ENCODE data around the gene CD8A.
A peak's percentile ranks its signal among the peaks of the same experiment; 100 is the strongest.

Gene CD8A

GRCh38 chr2:86807468-86808275 lies 17.0 kb upstream of the CD8A start:
- no peak overlapping the region for H3K4ac ChIP-seq (ENCODE audit: low read depth, low read length)

DNA sequence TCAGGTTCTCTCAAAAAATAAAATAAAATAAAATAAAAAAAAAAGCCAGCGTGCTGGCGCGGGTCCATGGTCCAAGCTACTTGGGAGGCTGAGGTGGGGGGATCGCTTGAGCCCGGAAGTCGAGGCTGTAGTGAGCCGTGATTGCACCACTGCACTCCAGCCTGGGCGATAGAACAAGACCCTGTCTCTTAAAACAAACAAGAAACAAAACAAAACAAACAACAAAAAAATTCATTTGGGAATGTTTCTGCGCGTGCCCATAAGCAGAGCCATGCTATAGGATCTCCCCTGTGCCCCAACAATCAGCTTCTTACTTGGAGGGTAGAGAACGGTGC lies 16.4 kb upstream of the CD8A start:
- H2BK12ac ChIP-seq (ENCODE audit: low read length), result no peak overlapping the region
- peak overlapping the region; percentile 61 for H2AFZ ChIP-seq (ENCODE audit: insufficient read depth, low read length, poor library complexity)
- peaks cover 5 to 6% of the 10 kb centered on the region in 2 experiments for H3K4me1 ChIP-seq (ENCODE audit: control insufficient read depth in 1 of 2, insufficient read depth in 2 of 2, low read length in 2 of 2)
- no peaks in the 10 kb centered on the region for H3K27me3 ChIP-seq (ENCODE audit: insufficient read depth, low read length)
- no peaks in the 10 kb centered on the region for H3K79me1 ChIP-seq (ENCODE audit: low read length)
- no peak overlapping the region for H3K18ac ChIP-seq (ENCODE audit: low read length)
- no peak overlapping the region for H2BK120ac ChIP-seq (ENCODE audit: insufficient read depth, low read length, poor library complexity)
- H4K8ac ChIP-seq (ENCODE audit: low read depth, low read length), result no peak overlapping the region
- H3K9ac ChIP-seq (ENCODE audit: low read length), result no peak overlapping the region
- peak overlapping the region; percentile 72 for H3K4me2 ChIP-seq (ENCODE audit: low read length)
- DNase-seq, result no peak
- H3K23ac ChIP-seq (ENCODE audit: low read length), result no peak overlapping the region
- no peak overlapping the region for H3K4ac ChIP-seq (ENCODE audit: low read depth, low read length)
- H3K79me2 ChIP-seq (ENCODE audit: control insufficient read depth, insufficient read depth, low read length, poor library complexity), result no peaks in the 10 kb centered on the region
- H4K12ac ChIP-seq (ENCODE audit: low read depth, low read length), result no peak overlapping the region
- H3K14ac ChIP-seq (ENCODE audit: low read length), result no peak overlapping the region
- no peak overlapping the region for H2AK5ac ChIP-seq (ENCODE audit: low read length)
- WGBS (ENCODE audit: extremely low coverage, insufficient coverage, insufficient read length), result no CpG with 5 or more reads among the region's 11 CpGs
- H3K36me3 ChIP-seq (ENCODE audit: control insufficient read depth in 1 of 2, insufficient read depth in 2 of 2, low read length in 2 of 2), result no peaks in the 10 kb centered on the region
- no peaks in the 10 kb centered on the region for H3K9me3 ChIP-seq (ENCODE audit: insufficient read depth, low read depth, low read length)
- H3K4me3 ChIP-seq (ENCODE audit: low read depth, low read length), result no peak overlapping the region
- H2BK5ac ChIP-seq (ENCODE audit: low read depth, low read length, poor library complexity), result no peak overlapping the region
- no peak overlapping the region for H3K27ac ChIP-seq (ENCODE audit: low read depth, low read length)
- H4K91ac ChIP-seq (ENCODE audit: low read depth, low read length), result no peak overlapping the region

More at GRCh38 chr2:86807468-86808275, 17.0 kb upstream of the CD8A start:
- Histone ChIP-seq H3K9me3 (ENCODE audit: insufficient read depth, low read depth, low read length) (no peaks in the 10 kb centered on the region), H3K36me3 (ENCODE audit: control insufficient read depth in 1 of 2, insufficient read depth in 2 of 2, low read length in 2 of 2) (no peaks in the 10 kb centered on the region), H2BK120ac (ENCODE audit: insufficient read depth, low read length, poor library complexity) (no peak overlapping the region), H3K4me1 (ENCODE audit: control insufficient read depth in 1 of 2, insufficient read depth in 2 of 2, low read length in 2 of 2) (peaks cover 5 to 6% of the 10 kb centered on the region in 2 experiments), H3K4me2 (ENCODE audit: low read length) (peak overlapping the region; percentile 72), H4K91ac (ENCODE audit: low read depth, low read length) (no peak overlapping the region), H3K79me1 (ENCODE audit: low read length) (no peaks in the 10 kb centered on the region), H3K23ac (ENCODE audit: low read length) (no peak overlapping the region), H3K4me3 (ENCODE audit: low read depth, low read length) (peak overlapping the region; percentile 68), H3K79me2 (ENCODE audit: control insufficient read depth, insufficient read depth, low read length, poor library complexity) (no peaks in the 10 kb centered on the region), H2AK5ac (ENCODE audit: low read length) (no peak overlapping the region), H2BK5ac (ENCODE audit: low read depth, low read length, poor library complexity) (no peak overlapping the region), H3K9ac (ENCODE audit: low read length) (no peak overlapping the region), H2AFZ (ENCODE audit: insufficient read depth, low read length, poor library complexity) (peak overlapping the region; percentile 61), H2BK12ac (ENCODE audit: low read length) (no peak overlapping the region), H4K8ac (ENCODE audit: low read depth, low read length) (no peak overlapping the region), H3K18ac (ENCODE audit: low read length) (no peak overlapping the region), H3K27ac (ENCODE audit: low read depth, low read length) (no peak overlapping the region), H4K12ac (ENCODE audit: low read depth, low read length) (no peak overlapping the region), H3K27me3 (ENCODE audit: insufficient read depth, low read length) (no peaks in the 10 kb centered on the region), H3K14ac (ENCODE audit: low read length) (no peak overlapping the region)
- no CpG with 5 or more reads among the region's 51 CpGs for WGBS (ENCODE audit: extremely low coverage, insufficient coverage, insufficient read length)
- peak; percentile 96 to 98 for DNase-seq

DNA sequence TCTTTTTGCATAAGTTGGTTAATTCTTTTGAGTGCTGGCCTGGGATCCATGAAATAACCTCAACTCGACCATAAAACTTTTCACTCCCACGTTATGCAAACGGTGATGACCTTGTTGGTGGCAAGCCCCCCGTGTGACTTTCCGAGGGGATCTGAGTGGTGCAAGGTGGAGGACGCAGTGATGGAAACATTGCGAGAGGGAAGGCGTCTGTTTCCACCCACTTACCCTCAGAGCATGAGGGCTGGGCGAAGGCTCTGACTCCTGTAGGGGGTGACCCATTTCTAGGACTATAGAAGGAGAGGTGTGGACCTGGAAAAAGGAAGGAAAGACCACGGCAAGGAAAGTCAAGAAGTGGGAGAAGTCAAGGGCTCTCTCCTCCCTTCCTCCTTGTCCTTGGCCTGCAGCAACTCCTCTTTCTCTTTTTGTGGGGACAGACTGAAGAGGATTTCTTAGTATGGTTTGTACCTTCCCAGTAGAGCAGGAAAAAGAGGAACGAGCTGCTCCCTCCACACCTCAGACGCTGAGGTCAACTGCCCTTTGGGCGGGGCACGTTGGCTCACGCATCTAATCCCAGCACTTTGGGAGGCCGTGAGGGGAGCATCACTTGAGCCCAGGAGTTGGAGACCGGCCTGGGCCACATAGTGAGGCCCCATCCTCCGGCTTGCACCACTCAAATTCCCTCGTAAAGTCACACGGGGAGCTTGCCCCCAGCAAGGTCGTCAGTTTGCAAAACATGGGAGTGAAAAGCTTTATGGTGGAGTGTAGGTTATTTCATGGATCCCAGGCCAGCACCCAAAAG lies 15.5 kb upstream of the CD8A start:
- Histone ChIP-seq H3K36me3 (ENCODE audit: control insufficient read depth in 1 of 2, insufficient read depth in 2 of 2, low read length in 2 of 2) (no peaks in the 10 kb centered on the region), H2BK12ac (ENCODE audit: low read length) (no peak overlapping the region)

GRCh38 chr2:86800856-86801567 lies 10.3 kb upstream of the CD8A start:
- H3K9ac ChIP-seq (ENCODE audit: low read length), result no peak overlapping the region
- no peaks in the 10 kb centered on the region for H3K79me2 ChIP-seq (ENCODE audit: control insufficient read depth, insufficient read depth, low read length, poor library complexity)
- no peak overlapping the region for H3K27ac ChIP-seq (ENCODE audit: low read depth, low read length)
- H3K4ac ChIP-seq (ENCODE audit: low read depth, low read length), result no peak overlapping the region
- WGBS (ENCODE audit: extremely low coverage, insufficient coverage, insufficient read length), result no CpG with 5 or more reads among the region's 2 CpGs
- no peak overlapping the region for H4K91ac ChIP-seq (ENCODE audit: low read depth, low read length)
- H2AK5ac ChIP-seq (ENCODE audit: low read length), result no peak overlapping the region
- H2BK12ac ChIP-seq (ENCODE audit: low read length), result no peak overlapping the region
- no peak overlapping the region for H2BK120ac ChIP-seq (ENCODE audit: insufficient read depth, low read length, poor library complexity)
- H2BK5ac ChIP-seq (ENCODE audit: low read depth, low read length, poor library complexity), result no peak overlapping the region
- no peaks in the 10 kb centered on the region for H3K79me1 ChIP-seq (ENCODE audit: low read length)
- H3K9me3 ChIP-seq (ENCODE audit: insufficient read depth, low read depth, low read length), result peaks cover 3% of the 10 kb centered on the region
- H2AFZ ChIP-seq (ENCODE audit: insufficient read depth, low read length, poor library complexity), result no peak overlapping the region
- no peaks in the 10 kb centered on the region for H3K36me3 ChIP-seq (ENCODE audit: control insufficient read depth in 1 of 2, insufficient read depth in 2 of 2, low read length in 2 of 2)
- no peak overlapping the region for H3K14ac ChIP-seq (ENCODE audit: low read length)
- no peak overlapping the region for H4K8ac ChIP-seq (ENCODE audit: low read depth, low read length)
- no peaks in the 10 kb centered on the region for H3K27me3 ChIP-seq (ENCODE audit: insufficient read depth, low read length)
- no peak overlapping the region for H3K4me2 ChIP-seq (ENCODE audit: low read length)
- no peak overlapping the region for H3K4me3 ChIP-seq (ENCODE audit: low read depth, low read length)
- no peaks in the 10 kb centered on the region for H3K4me1 ChIP-seq (ENCODE audit: control insufficient read depth in 1 of 2, insufficient read depth in 2 of 2, low read length in 2 of 2)
- no peak overlapping the region for H4K12ac ChIP-seq (ENCODE audit: low read depth, low read length)
- H3K18ac ChIP-seq (ENCODE audit: low read length), result no peak overlapping the region
- DNase-seq, result no peak
- no peak overlapping the region for H3K23ac ChIP-seq (ENCODE audit: low read length)

More for the DNA sequence above, 15.5 kb upstream of the CD8A start:
- H3K14ac ChIP-seq (ENCODE audit: low read length), result no peak overlapping the region
- H2AFZ ChIP-seq (ENCODE audit: insufficient read depth, low read length, poor library complexity), result no peak overlapping the region
- H4K8ac ChIP-seq (ENCODE audit: low read depth, low read length), result no peak overlapping the region
- no peak overlapping the region for H4K91ac ChIP-seq (ENCODE audit: low read depth, low read length)
- peaks cover 5 to 6% of the 10 kb centered on the region in 2 experiments for H3K4me1 ChIP-seq (ENCODE audit: control insufficient read depth in 1 of 2, insufficient read depth in 2 of 2, low read length in 2 of 2)
- H3K23ac ChIP-seq (ENCODE audit: low read length), result no peak overlapping the region
- H2BK5ac ChIP-seq (ENCODE audit: low read depth, low read length, poor library complexity), result no peak overlapping the region
- H3K79me1 ChIP-seq (ENCODE audit: low read length), result no peaks in the 10 kb centered on the region
- H2AK5ac ChIP-seq (ENCODE audit: low read length), result no peak overlapping the region
- no peak overlapping the region for H2BK120ac ChIP-seq (ENCODE audit: insufficient read depth, low read length, poor library complexity)
- no peaks in the 10 kb centered on the region for H3K79me2 ChIP-seq (ENCODE audit: control insufficient read depth, insufficient read depth, low read length, poor library complexity)
- no peaks in the 10 kb centered on the region for H3K9me3 ChIP-seq (ENCODE audit: insufficient read depth, low read depth, low read length)
- no peak overlapping the region for H3K18ac ChIP-seq (ENCODE audit: low read length)
- no peak overlapping the region for H4K12ac ChIP-seq (ENCODE audit: low read depth, low read length)
- no peak overlapping the region for H3K9ac ChIP-seq (ENCODE audit: low read length)
- no peak overlapping the region for H3K27ac ChIP-seq (ENCODE audit: low read depth, low read length)
- DNase-seq, result no peak
- no peaks in the 10 kb centered on the region for H3K27me3 ChIP-seq (ENCODE audit: insufficient read depth, low read length)
- H3K4ac ChIP-seq (ENCODE audit: low read depth, low read length), result no peak overlapping the region
- no CpG with 5 or more reads among the region's 21 CpGs for WGBS (ENCODE audit: extremely low coverage, insufficient coverage, insufficient read length)
- H3K4me3 ChIP-seq (ENCODE audit: low read depth, low read length), result no peak overlapping the region
- no peak overlapping the region for H3K4me2 ChIP-seq (ENCODE audit: low read length)
